Common myeloid progenitor, CD34-positive (primary cell): ENCODE results near the gene ZBTB3. TPM values are rescaled to one million over a fixed set of nuclear protein-coding genes. Genes with fewer than 3 reads are reported as not detected.
A peak's percentile ranks its signal among the peaks of the same experiment; 100 is the strongest.

Experiments
- CTCF ChIA-PET: fragments of 350-600 bp; sonication (Branson Sonifier 250); formaldehyde crosslinking; loops from one replicate; lab custom pipeline; 2021; ENCODE audit warnings: antibody characterized with exemption; lab: Charles Lee
- POLR2A ChIA-PET: fragments of 350-600 bp; sonication (Branson Sonifier 250); formaldehyde crosslinking; loops from one replicate; lab custom pipeline; 2021; ENCODE audit warnings: antibody characterized with exemption; lab: Charles Lee
- DNase-seq, 3 donors: peaks; one replicate each; pipeline versions ENCODE4 v3.0.0 to v3.0.0-alpha.2; 2013
- H3K27ac ChIP-seq, 2 experiments: 1 replicate in 1 of 2; 2 replicates in 1 of 2; pipeline ENCODE4 v1.7.0; 2013; ENCODE audit warnings: inconsistent platforms in 2 of 2, low read length in 2 of 2, mild to moderate bottlenecking in 2 of 2, low read depth in 1 of 2, moderate library complexity in 1 of 2; ENCODE audit not compliant: severe bottlenecking in 2 of 2, insufficient read depth in 1 of 2, poor library complexity in 1 of 2
- H3K27me3 ChIP-seq, 5 experiments: replicated peaks in 2 of 5; 1 replicate in 3 of 5; 2 replicates in 2 of 5; pipeline versions ENCODE4 v1.6.1 to v1.7.0; 2013; ENCODE audit warnings: low read length in 4 of 5, mild to moderate bottlenecking in 2 of 5, moderate library complexity in 2 of 5, inconsistent platforms in 1 of 5; ENCODE audit not compliant: insufficient read depth in 5 of 5, control insufficient read depth in 4 of 5
- H3K36me3 ChIP-seq, 4 experiments: 1 replicate in 2 of 4; 2 replicates in 2 of 4; pipeline versions ENCODE4 v1.6.1 to v1.7.0; 2013; ENCODE audit warnings: low read length in 3 of 4, control low read depth in 1 of 4, mild to moderate bottlenecking in 1 of 4; ENCODE audit not compliant: control insufficient read depth in 4 of 4, insufficient read depth in 4 of 4
- H3K4me1 ChIP-seq, 4 experiments: 1 replicate in 3 of 4; 2 replicates in 1 of 4; pipeline versions ENCODE4 v1.6.1 to v1.7.1; 2013; ENCODE audit warnings: low read length in 3 of 4, mild to moderate bottlenecking in 3 of 4, control low read depth in 1 of 4, inconsistent platforms in 1 of 4, moderate library complexity in 1 of 4; ENCODE audit not compliant: control insufficient read depth in 4 of 4, insufficient read depth in 4 of 4; ENCODE audit errors: control extremely low read depth in 1 of 4
- H3K4me3 ChIP-seq, 7 experiments: 1 replicate in 4 of 7; 2 replicates in 3 of 7; pipeline versions ENCODE4 v1.5.1 to v1.7.0; 2013; ENCODE audit warnings: mild to moderate bottlenecking in 7 of 7, low read length in 6 of 7, moderate library complexity in 6 of 7, inconsistent platforms in 2 of 7, low read depth in 2 of 7, control low read depth in 1 of 7; ENCODE audit not compliant: insufficient read depth in 4 of 7, control insufficient read depth in 1 of 7; ENCODE audit errors: extremely low read depth in 1 of 7
- H3K9me3 ChIP-seq, 5 experiments: 1 replicate in 4 of 5; 2 replicates in 1 of 5; pipeline versions ENCODE4 v1.6.1 to v1.7.1; 2013; ENCODE audit warnings: low read length in 4 of 5, mild to moderate bottlenecking in 2 of 5, inconsistent platforms in 1 of 5, low read depth in 1 of 5, moderate library complexity in 1 of 5; ENCODE audit not compliant: control insufficient read depth in 4 of 5, insufficient read depth in 2 of 5; ENCODE audit errors: control extremely low read depth in 1 of 5
- WGBS: methylation state at CpG from one replicate; pipeline ENCODE4 v1.1.5; 2013; ENCODE audit not compliant: insufficient coverage; 5-methylcytosine and 5-hydroxymethylcytosine counted together
- polyA plus RNA-seq: library from polyadenylated mRNA; unstranded; fragments of 120-200 nt; gene quantifications from one replicate; pipeline ENCODE4 v1.2.1, GENCODE V29; 2013

Gene ZBTB3
- polyA plus RNA-seq, result 2.2 TPM

DNA sequence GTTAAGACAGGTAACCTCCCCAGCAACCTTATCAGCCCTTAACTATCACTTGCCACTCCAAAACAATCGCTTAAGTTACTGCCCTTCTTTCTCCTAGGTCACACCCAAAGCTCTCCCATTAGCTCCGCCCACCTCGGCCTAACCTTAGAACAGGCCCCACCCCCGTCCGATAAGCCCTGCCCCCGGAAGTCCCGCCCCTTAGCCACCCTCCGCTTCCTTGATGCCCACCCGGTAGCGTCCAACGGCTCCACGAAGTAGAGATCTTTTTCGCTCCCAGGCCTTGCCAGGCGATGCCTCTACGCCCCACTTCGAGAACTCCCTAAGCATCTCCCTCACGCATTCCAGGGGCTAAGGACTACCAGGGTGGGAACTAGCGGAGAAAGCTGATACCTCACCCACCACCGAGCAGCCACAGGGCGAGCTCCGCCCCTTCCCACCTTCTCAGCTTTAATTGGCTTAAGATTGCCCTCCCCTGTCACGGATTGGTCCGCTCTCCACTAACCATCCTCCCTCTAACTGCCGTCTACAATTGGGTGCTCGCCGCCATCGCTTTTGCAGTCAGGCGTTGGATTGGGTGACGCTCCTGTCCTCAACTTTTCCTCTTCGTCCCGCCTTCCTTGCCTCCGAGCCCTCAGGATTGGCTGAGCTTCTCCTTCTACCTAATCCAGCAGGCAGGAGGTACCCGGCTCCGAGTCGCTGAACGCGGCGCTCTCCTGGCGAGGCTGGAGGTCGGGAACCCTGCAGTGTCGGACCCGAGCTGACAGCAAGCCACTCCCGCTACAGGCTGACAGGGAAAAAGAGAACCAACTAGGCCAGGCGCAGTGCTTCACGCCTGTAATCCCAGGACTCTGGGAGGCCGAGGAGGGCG, at the start of gene ZBTB3:
Gene ZBTB3 (minus strand): TSS at position 425 of the 868 bp plus-strand sequence. CDS start 496 bp downstream, outside the sequence.
- Histone ChIP-seq H3K4me3 (peak within 1 kb of the TSS; percentile 80 to 97 (median 92)), H3K9me3 (no peaks in the 10 kb centered on the region), H3K4me1 (peaks cover 4 to 20% (median 12%) of the 10 kb centered on the region in 4 experiments), H3K27ac (peak within 1 kb of the TSS; percentile 90 to 91), H3K27me3 (no peaks in the 10 kb centered on the region), H3K36me3 (peaks cover 0 to 17% (median 9%) of the 10 kb centered on the region in 4 experiments)
- DNase-seq, result peak; percentile 100
- ChIA-PET CTCF (interaction anchor here (0.7 to 2.6 kb wide), 17 partner anchors 9 to 109 kb away, joined by 3 to 11 read pairs (median 3); partner anchors contain the start of genes HNRNPUL2 and TMEM179B), POLR2A (interaction anchor here (0.6 to 1.5 kb wide), 17 partner anchors 8 to 163 kb away, joined by 3 to 15 read pairs (median 3); partner anchors contain the start of genes C11orf98, CSKMT, HNRNPUL2 and INTS5)
- WGBS, result 0% methylated on average over 46 of the region's 47 CpGs

DNA sequence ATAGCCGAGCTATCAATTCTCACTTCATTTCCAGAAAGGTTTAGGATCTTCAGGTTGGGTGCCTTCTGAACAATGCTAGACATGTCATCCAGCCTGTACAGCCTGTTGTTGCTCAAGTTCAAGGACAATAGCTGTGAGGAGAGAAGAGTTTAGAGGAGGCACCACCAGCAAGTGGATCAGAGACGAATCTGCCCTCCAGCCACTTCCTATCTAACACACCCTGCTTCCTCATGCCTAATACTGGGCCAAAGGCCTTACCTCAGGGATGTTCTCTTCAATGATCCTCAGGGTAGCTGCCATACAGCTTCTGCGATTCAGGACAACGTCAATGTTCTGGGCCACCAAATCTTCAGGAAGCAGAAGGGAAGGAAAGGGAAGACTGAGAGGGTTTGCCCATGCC, 47.1 kb upstream of the ZBTB3 start:
- no peak for DNase-seq
- no peaks in the 10 kb centered on the region for H3K9me3 ChIP-seq
- 94% methylated on average over 3 of the region's 4 CpGs for WGBS
- CTCF ChIA-PET, result interaction anchor here (0.7 to 1.6 kb wide), 3 partner anchors 11 to 28 kb away, joined by 3 to 10 read pairs (median 4); no protein-coding TSS in a partner anchor
- peaks cover 11 to 23% (median 16%) of the 10 kb centered on the region in 4 experiments for H3K4me1 ChIP-seq
- peaks cover 17 to 72% (median 59%) of the 10 kb centered on the region in 4 experiments for H3K36me3 ChIP-seq
- POLR2A ChIA-PET, result interaction anchor here (1.3 kb wide), 1 partner anchor 9 kb away, joined by 3 read pairs; no protein-coding TSS in a partner anchor
- H3K27me3 ChIP-seq, result no peaks in the 10 kb centered on the region
- H3K4me3 ChIP-seq, result no peak overlapping the region
- no peak overlapping the region for H3K27ac ChIP-seq

- ChIA-PET POLR2A (interaction anchor here (1.3 kb wide), 1 partner anchor 33 kb away, joined by 4 read pairs; the partner anchor contains the start of genes STX5 and TEX54), CTCF (interaction anchor here (1.2 kb wide), 1 partner anchor 17 kb away, joined by 3 read pairs; no protein-coding TSS in a partner anchor)
- H3K9me3 ChIP-seq, result no peaks in the 10 kb centered on the region
- H3K4me1 ChIP-seq, result peaks cover 8 to 12% (median 9%) of the 10 kb centered on the region in 4 experiments
- no peak overlapping the region for H3K27ac ChIP-seq
- no peaks in the 10 kb centered on the region for H3K27me3 ChIP-seq
- peaks cover 21 to 88% (median 70%) of the 10 kb centered on the region in 4 experiments for H3K36me3 ChIP-seq
- no peak for DNase-seq
- H3K4me3 ChIP-seq, result no peak overlapping the region
- WGBS, result 96% methylated on average over 9 of the region's 10 CpGs
Measured at GRCh38 chr11:62799486-62799885, 45.5 kb upstream of the ZBTB3 start.

DNA sequence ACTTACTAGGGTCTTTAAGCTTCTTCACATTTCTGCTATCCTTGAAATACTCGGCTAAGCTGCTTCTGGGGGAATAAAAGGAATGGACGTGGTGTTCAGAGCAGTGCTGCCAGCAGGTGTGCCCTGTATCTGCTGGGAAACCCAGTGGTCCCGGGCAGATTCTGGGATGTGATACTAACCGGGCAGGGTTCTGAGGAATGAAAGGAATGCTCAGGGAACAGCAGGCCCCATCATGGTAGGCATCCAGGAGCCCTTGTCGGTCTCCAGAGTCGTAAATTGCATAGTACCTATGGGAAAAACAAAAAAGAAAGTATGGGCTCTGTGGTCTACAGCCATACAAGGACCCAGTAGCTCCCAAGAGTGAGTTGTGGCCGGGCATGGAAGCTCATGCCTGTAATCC, 42.3 kb upstream of the ZBTB3 start:
- POLR2A ChIA-PET, result interaction anchor here (0.6 to 2.5 kb wide), 2 partner anchors 9 to 17 kb away, joined by 3 to 16 read pairs; partner anchors contain the start of gene NXF1
- Histone ChIP-seq H3K4me1 (peaks cover 0 to 13% (median 11%) of the 10 kb centered on the region in 4 experiments), H3K36me3 (peaks cover 18 to 83% (median 66%) of the 10 kb centered on the region in 4 experiments), H3K27me3 (no peaks in the 10 kb centered on the region), H3K9me3 (no peaks in the 10 kb centered on the region), H3K4me3 (no peak overlapping the region), H3K27ac (no peak overlapping the region)
- CTCF ChIA-PET, result interaction anchor here (0.8 to 2.5 kb wide), 7 partner anchors 8 to 42 kb away, joined by 3 to 11 read pairs (median 5); partner anchors contain the start of genes NXF1, TMEM179B and ZBTB3
- DNase-seq, result no peak
- 98% methylated on average over 7 of the region's 7 CpGs for WGBS

DNA sequence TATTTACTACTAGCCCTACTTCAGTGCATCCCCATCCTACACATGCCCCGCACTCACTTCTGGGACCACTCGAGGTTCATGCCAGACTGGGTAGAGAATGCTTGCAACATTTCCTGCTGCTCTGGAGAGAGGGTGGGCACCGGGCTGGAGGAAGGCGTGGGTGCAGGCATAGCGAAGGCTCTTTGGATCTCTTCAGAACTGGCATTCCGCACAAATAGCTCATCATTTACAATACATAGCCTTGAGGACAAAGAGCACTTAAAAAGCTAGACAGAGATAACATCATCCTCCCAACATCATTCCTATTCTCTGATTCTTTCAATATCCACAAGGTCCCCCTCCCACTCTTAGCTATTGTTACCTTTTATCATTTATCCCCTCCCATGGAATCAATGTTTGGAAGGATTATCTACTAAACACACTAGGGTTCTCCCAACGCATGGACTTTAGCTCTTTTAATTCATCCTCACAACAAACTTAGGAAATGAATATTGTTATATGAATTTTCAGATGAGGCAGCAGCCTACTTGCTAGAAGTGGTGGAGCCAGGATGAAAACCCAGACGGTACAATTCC, 40.3 kb upstream of the ZBTB3 start:
- H3K27me3 ChIP-seq, result no peaks in the 10 kb centered on the region
- no peak overlapping the region for H3K4me3 ChIP-seq
- DNase-seq, result no peak
- POLR2A ChIA-PET, result interaction anchor here (0.9 to 2.5 kb wide), 2 partner anchors 11 to 47 kb away, joined by 3 to 16 read pairs; partner anchors contain the start of gene NXF1
- CTCF ChIA-PET, result interaction anchor here (1.0 to 1.2 kb wide), 6 partner anchors 8 to 38 kb away, joined by 3 to 5 read pairs (median 3); partner anchors contain the start of gene STX5
- H3K27ac ChIP-seq, result no peak overlapping the region
- H3K36me3 ChIP-seq, result peaks cover 13 to 78% (median 57%) of the 10 kb centered on the region in 4 experiments
- 95% methylated on average over 4 of the region's 8 CpGs for WGBS
- H3K4me1 ChIP-seq, result peaks cover 2 to 27% (median 27%) of the 10 kb centered on the region in 4 experiments
- H3K9me3 ChIP-seq, result no peaks in the 10 kb centered on the region

DNA sequence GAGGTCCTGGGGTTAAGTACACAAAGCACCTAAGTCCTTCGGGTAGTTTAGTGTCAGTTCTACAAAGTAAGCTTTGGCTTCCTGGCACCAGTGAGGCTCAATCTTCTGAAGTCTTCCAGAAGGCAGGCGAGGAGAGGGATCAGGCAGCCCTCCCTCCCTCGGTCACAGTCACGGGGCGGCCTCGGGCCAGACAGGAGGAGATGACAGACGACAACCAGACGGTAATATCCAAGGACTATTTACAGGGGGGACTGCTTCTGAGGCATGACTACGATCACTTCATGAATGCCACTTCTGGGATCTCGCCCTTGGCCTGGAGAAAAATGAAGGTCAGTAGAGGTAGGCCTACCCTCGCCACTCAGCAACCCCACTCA, 38.2 kb upstream of the ZBTB3 start:
- Histone ChIP-seq H3K9me3 (no peaks in the 10 kb centered on the region), H3K4me3 (peak overlapping the region in 6 of 7 experiments; percentile 53 to 98 (median 92)), H3K27ac (peak overlapping the region; percentile 66 to 88), H3K27me3 (no peaks in the 10 kb centered on the region), H3K36me3 (peaks cover 17 to 67% (median 47%) of the 10 kb centered on the region in 4 experiments), H3K4me1 (peaks cover 8 to 44% (median 38%) of the 10 kb centered on the region in 4 experiments)
- POLR2A ChIA-PET, result interaction anchor here (1.0 to 2.6 kb wide), 5 partner anchors 8 to 64 kb away, joined by 3 to 10 read pairs (median 3); partner anchors contain the start of genes HNRNPUL2, NXF1, STX5 and TTC9C
- DNase-seq, result no peak
- CTCF ChIA-PET, result interaction anchor here (0.9 to 1.6 kb wide), 5 partner anchors 12 to 58 kb away, joined by 3 to 6 read pairs (median 4); partner anchors contain the start of genes NXF1, STX5 and TEX54
- WGBS, result 31% methylated on average over 11 of the region's 11 CpGs
